GM12801 (cell line): ENCODE measurements around the gene SLC12A8.

ENCODE experiments used
- CTCF ChIP-seq: IDR thresholded peaks from one replicate; pipeline ENCODE4 v1.5.1; 2011; ENCODE audit warnings: control low read depth; ENCODE audit not compliant: insufficient read length; ENCODE audit errors: extremely low read depth

The SLC12A8 gene

GRCh38 chr3:125068265-125068664 is 144.3 kb downstream of the SLC12A8 start:
- no peak for TF ChIP-seq CTCF

- TF ChIP-seq CTCF = no peak
These were observed 145.3 kb downstream of the SLC12A8 start for GRCh38 chr3:125067225-125067624.

DNA sequence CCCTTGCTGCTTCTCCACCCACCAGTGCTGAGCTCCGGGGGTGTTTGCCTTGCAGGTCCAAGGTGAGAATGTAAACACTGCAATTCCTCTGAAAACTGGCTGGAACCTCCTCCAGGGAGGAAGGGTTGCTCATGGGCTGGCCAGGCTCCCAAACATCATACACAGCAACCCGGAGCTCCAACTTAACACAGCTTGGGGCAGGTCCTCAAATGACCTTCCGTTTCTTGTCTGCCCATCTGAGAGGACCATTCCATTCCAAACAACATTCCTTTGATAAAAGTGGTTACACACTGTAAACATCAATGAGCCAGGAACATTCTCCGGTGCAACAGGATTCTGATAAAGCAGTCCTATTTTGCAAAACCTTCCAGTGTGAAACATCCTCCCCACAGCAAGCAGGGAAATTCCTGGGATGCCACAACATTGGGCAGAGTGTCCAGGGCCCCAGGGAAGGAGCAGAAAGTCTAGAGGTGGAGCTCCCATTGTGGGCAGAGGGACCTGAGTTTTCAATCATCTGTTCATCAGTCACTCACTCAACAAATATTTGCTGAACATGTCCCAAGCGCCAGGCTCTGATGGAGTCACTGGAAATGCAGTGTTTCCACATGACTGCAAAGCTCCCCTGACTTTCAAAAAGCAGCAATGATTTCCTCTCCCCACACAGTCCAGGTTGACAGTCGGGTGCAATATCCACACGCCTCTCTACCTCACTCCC is 149.5 kb downstream of the SLC12A8 start:
- TF ChIP-seq CTCF = no peak

- TF ChIP-seq CTCF = no peak
These were observed 150.9 kb downstream of the SLC12A8 start for GRCh38 chr3:125061646-125062045.

GRCh38 chr3:125061170-125061569 is 151.4 kb downstream of the SLC12A8 start:
- TF ChIP-seq CTCF = no peak

DNA sequence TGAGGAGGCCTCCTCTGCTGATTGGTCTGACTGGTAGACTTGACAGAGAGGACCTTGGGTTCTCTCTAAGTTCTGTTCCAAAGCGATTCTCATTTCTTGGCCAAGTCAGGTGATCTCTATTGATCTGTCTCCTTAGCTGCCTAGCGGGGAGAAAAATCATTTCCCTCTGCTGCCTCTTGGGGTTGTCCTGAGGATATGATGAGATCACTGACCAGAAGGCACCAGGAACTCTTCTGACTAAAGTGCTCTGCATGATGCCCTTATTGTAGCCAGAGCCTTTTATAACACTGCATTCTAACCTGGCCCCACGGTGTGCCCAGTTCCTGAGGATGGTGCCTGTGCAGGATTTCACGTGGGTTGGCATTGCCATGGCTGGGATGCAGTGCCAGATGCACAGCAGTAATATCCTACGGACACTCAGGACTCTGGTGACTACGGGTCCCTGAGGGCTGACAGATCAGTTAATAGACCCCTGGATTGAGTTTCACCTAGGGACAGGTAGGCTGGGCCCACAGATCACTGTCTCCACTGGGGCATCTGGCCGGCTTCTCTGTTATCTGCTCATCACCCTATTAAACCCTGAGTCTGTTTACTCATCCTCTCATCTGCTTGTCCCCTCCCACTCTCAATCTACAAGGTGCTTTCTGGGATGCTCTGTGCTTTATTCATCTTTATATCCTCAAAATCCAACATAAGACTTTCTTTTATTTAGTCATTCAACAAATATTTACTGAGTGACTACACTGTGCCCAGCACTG is 152.9 kb downstream of the SLC12A8 start:
- TF ChIP-seq CTCF = no peak

GRCh38 chr3:125058959-125059358 is 153.6 kb downstream of the SLC12A8 start:
- TF ChIP-seq CTCF = no peak
